Activated CD8-positive, alpha-beta memory T cell treated with anti-CD3 and anti-CD28 coated beads, Interleukin-2, amount 10 ng/mL, durations not matched to agents 7 days and 5 days (primary cell): ENCODE measurements around the gene GIPR. TPM values are rescaled to one million over a fixed set of nuclear protein-coding genes. Genes with fewer than 3 reads are reported as not detected.
"Not testable (repeated sequence)": the region's sequence is repeated elsewhere in the genome, so short reads cannot be mapped to it uniquely, and the experiment has no call there.

Source experiments
- ATAC-seq: fragments of 150-1000 bp; cut with Tn5 transposase; one replicate; pipeline ENCODE4 v1.10.0; 2021; ENCODE audit warnings: moderate library complexity
- CTCF ChIA-PET: fragments of 350-600 bp; sonication (Branson Sonifier 250); formaldehyde crosslinking; loops from one replicate; lab custom pipeline; 2021; ENCODE audit warnings: antibody characterized with exemption; lab: Charles Lee
- DNase-seq: peaks from one replicate; pipeline ENCODE4 v3.0.0-alpha.2; 2020
- H3K27ac Mint-ChIP-seq: one replicate; pipeline ENCODE4 v1.8.0; 2021; ENCODE audit warnings: mild to moderate bottlenecking, mixed read lengths
- H3K27me3 Mint-ChIP-seq: one replicate; pipeline ENCODE4 v1.8.0; 2021; ENCODE audit warnings: mixed read lengths
- H3K36me3 Mint-ChIP-seq: one replicate; pipeline ENCODE4 v1.8.0; 2021; ENCODE audit warnings: mild to moderate bottlenecking, mixed read lengths
- H3K4me1 Mint-ChIP-seq: one replicate; pipeline ENCODE4 v1.8.0; 2021; ENCODE audit warnings: mixed read lengths
- H3K4me3 Mint-ChIP-seq: one replicate; pipeline ENCODE4 v1.8.0; 2021; ENCODE audit warnings: mild to moderate bottlenecking, moderate library complexity, mixed read lengths
- H3K9me3 Mint-ChIP-seq: one replicate; pipeline ENCODE4 v1.8.0; 2022; ENCODE audit warnings: low read depth, mixed read lengths
- total RNA-seq, 2 experiments: library from RNA; stranded (reverse); gene quantifications; one replicate each; pipeline ENCODE4 v1.2.3, GENCODE V29; 2021

The GIPR gene, protein sequence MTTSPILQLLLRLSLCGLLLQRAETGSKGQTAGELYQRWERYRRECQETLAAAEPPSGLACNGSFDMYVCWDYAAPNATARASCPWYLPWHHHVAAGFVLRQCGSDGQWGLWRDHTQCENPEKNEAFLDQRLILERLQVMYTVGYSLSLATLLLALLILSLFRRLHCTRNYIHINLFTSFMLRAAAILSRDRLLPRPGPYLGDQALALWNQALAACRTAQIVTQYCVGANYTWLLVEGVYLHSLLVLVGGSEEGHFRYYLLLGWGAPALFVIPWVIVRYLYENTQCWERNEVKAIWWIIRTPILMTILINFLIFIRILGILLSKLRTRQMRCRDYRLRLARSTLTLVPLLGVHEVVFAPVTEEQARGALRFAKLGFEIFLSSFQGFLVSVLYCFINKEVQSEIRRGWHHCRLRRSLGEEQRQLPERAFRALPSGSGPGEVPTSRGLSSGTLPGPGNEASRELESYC
- total RNA-seq = 10 to 100 TPM; 12.1 to 14.7 TPM

DNA sequence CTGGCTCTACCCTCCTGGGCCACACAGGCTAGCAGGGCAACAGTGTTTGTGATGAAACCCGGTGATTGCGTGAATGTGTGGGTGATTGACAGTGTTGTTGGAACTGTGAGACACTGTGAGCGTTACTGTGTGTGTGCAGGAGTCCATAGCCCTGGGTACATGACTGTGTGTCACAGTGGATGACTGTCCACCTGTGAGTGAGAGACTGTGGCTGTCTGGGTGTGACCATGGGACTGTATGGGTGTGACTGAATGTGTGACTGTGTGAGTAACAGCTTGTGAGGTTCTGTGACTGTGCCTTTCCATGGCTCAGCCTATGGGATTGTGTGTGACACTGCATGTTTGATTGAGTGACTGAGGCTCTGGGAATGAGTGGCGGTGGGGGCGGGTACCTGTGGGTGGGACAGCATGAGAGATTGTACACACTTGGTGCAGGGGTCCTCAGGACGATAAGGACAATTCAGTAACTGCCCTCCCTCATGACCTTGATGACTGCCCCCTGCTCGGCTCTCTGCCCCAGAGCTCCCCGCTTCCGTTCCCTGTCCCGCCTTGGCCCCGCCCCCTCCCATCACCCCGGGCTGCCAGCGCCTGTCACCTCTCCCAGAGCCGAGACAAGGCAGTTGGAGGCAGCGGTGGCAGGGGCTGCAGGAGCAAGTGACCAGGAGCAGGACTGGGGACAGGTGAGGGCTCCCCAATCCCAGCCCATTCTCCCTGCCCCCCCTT lies at the start of gene GIPR:
TSS of gene GIPR (plus strand) at position 602 of the 722 bp plus-strand sequence. CDS start 1,300 bp downstream, outside the sequence.
- CTCF ChIA-PET = interaction anchor here (0.8 to 5.9 kb wide), 6 partner anchors 12 to 169 kb away, joined by 3 to 48 read pairs (median 4); partner anchors contain the start of genes DMWD and PPM1N
- H3K9me3 Mint-ChIP-seq = no peaks in the 10 kb centered on the region
- ATAC-seq = peak; percentile 75

DNA sequence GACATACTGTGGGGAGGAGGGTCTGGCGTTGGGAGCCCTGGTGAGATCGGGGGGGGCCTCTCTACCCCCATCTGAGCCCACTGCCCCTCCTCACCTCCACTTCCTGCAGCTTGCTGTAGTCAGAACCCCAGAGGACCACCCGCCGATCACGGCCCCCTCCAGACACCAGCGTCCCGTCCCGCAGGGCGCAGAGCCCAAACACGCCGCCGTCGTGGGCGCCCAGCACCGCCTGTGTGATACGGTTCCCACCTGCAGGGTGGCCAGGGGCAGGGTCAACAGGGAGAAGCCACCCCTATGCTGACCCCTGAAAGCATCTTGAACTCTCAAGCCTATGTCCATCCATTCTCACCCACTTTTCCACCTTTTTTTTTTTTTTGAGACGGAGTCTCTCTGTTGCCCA lies 46.6 kb upstream of the GIPR start:
- peaks cover 49% of the 10 kb centered on the region for H3K36me3 Mint-ChIP-seq
- no peaks in the 10 kb centered on the region for H3K27me3 Mint-ChIP-seq
- H3K9me3 Mint-ChIP-seq = no peaks in the 10 kb centered on the region
- H3K4me1 Mint-ChIP-seq = peaks cover 18% of the 10 kb centered on the region
- no peak overlapping the region for H3K27ac Mint-ChIP-seq
- DNase-seq = no peak
- CTCF ChIA-PET = interaction anchor here (0.9 kb wide), 1 partner anchor 9 kb away, joined by 3 read pairs; no protein-coding TSS in a partner anchor
- no peak for ATAC-seq
- no peak overlapping the region for H3K4me3 Mint-ChIP-seq

More for the DNA sequence above, at the start of gene GIPR:
- H3K36me3 Mint-ChIP-seq = no peaks in the 10 kb centered on the region
- peak within 1 kb of the TSS; percentile 75 for H3K27ac Mint-ChIP-seq
- peaks cover 33% of the 10 kb centered on the region for H3K4me1 Mint-ChIP-seq
- peak within 1 kb of the TSS; percentile 84 for H3K4me3 Mint-ChIP-seq
- DNase-seq = peak; percentile 88
- peaks cover 10% of the 10 kb centered on the region for H3K27me3 Mint-ChIP-seq

DNA sequence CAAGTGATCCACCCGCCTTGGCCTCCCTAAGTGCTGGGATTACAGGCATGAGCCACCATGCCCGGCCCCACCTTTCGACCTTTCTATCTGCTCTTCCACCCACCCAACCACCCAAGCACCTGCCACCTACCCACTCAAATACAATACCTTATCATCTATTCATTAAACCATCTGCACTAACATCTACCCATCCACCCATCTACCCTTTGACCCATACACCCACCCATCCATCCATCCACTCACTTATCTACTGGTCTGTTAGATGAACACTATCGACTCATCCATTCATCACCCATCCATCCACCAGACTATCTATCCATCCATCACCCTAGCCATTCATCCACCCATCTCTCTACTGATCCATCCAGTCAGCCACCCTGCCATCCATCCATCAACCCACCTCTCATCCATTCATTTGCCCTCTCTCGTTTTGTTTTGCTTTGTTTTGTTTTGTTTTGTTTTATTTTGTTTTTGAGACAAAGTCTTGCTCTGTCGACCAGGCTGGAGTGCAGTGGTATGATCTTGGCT lies 46.0 kb upstream of the GIPR start:
- no peak for ATAC-seq
- Mint-ChIP-seq H3K27me3 (no peaks in the 10 kb centered on the region), H3K9me3 (no peaks in the 10 kb centered on the region), H3K27ac (no peak overlapping the region), H3K36me3 (peaks cover 46% of the 10 kb centered on the region), H3K4me3 (no peak overlapping the region), H3K4me1 (peaks cover 15% of the 10 kb centered on the region)
- CTCF ChIA-PET = no interaction called here
- no peak for DNase-seq

DNA sequence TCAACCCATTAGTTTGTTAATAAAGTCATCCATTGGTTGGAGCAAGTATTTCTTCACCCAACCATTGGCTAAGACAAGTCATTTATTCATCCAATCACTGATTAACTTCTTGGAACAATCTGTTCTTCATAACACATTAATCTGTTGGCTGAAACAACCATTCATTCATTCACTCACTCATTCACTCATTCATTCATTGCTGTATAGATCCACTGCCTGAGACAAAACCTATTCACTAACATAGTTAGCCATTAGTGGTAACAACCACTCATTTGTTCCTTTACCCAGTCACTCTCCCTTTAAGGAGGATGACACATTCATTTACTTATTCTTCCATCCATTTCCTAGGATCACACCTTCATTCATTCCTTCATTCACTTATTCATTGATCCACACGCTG lies 44.0 kb upstream of the GIPR start:
- CTCF ChIA-PET = interaction anchor here (1.6 kb wide), 1 partner anchor 9 kb away, joined by 3 read pairs; no protein-coding TSS in a partner anchor
- Mint-ChIP-seq H3K27ac (no peak overlapping the region), H3K4me3 (no peak overlapping the region), H3K9me3 (no peaks in the 10 kb centered on the region), H3K36me3 (peaks cover 52% of the 10 kb centered on the region), H3K27me3 (no peaks in the 10 kb centered on the region), H3K4me1 (peaks cover 15% of the 10 kb centered on the region)
- no peak for ATAC-seq
- no peak for DNase-seq

DNA sequence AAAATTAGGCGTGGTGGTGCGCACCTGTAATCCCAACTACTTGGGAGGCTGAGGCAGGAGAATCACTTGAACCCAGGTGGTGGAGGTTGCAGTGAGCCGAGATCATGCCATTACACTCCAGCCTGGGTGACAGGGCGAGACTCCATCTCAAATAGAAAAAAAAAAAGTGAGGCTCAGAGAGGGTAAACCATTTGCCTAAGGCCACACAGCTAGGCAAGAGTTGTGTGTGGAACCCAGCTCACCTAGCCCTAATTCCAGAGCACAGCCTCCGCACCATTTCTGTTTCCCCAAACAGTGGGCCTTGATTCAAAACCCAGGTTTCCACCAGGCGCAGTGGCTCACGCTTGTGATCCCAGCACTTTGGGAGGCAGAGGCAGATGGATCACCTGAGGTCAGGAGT lies 39.8 kb upstream of the GIPR start:
- ATAC-seq, H3K4me3 Mint-ChIP-seq, H3K27me3 Mint-ChIP-seq, H3K27ac Mint-ChIP-seq, H3K9me3 Mint-ChIP-seq, DNase-seq: not testable (repeated sequence)
- CTCF ChIA-PET = interaction anchor here (1.3 to 2.0 kb wide), 2 partner anchors 13 to 14 kb away, joined by 4 to 6 read pairs; no protein-coding TSS in a partner anchor
- peaks cover 27% of the 10 kb centered on the region for H3K4me1 Mint-ChIP-seq
- H3K36me3 Mint-ChIP-seq = peaks cover 45% of the 10 kb centered on the region

DNA sequence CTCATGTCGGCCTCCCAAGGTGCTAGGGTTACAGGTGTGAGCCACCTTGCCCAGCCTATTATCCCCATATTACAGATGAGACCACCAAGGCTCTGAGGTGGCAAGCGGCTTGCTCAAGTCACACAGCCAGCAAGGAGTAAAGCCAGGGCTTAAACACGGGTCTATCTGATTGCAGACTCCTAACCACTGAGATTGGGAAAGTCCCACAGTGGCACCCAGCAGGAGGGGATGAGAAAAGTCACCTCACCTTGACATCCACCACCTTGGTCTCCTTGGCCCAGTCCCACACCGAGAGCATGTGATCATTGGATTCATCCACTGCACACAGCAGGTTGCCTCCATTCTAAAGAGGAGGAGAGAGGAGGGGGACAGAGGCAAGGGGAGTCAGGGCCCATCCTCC lies 38.3 kb upstream of the GIPR start:
- peaks cover 21% of the 10 kb centered on the region for H3K4me1 Mint-ChIP-seq
- DNase-seq (no peak), ATAC-seq (no peak)
- peak overlapping the region; percentile 36 for H3K27ac Mint-ChIP-seq
- CTCF ChIA-PET = interaction anchor here (1.0 kb wide), 1 partner anchor 144 kb away, joined by 3 read pairs; no protein-coding TSS in a partner anchor
- H3K4me3 Mint-ChIP-seq = no peak overlapping the region
- peaks cover 36% of the 10 kb centered on the region for H3K36me3 Mint-ChIP-seq
- no peaks in the 10 kb centered on the region for H3K27me3 Mint-ChIP-seq
- H3K9me3 Mint-ChIP-seq = no peaks in the 10 kb centered on the region

DNA sequence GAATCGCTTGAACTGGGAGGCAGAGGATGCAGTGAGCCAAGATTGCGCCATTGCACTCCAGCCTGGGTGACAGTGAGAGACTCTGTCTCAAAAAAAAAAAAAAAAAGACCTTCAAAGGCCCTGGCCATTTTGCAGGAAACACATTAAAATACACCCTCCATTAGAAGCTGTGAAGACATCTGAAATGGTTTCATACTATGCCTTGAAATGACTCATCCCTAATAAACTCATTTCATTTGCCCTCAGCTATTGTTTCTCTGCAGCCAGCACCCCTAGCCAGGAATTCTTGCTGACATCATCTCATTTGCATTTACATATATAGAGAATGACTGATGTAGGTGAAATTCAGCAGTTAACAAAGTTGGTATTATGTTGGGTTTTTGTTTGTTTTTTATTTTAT lies 37.6 kb upstream of the GIPR start:
- Mint-ChIP-seq H3K27me3 (no peaks in the 10 kb centered on the region), H3K4me3 (no peak overlapping the region), H3K9me3 (no peaks in the 10 kb centered on the region), H3K36me3 (peaks cover 30% of the 10 kb centered on the region), H3K4me1 (peaks cover 15% of the 10 kb centered on the region), H3K27ac (no peak overlapping the region)
- CTCF ChIA-PET = interaction anchor here (0.8 to 1.8 kb wide), 6 partner anchors 9 to 145 kb away, joined by 3 to 5 read pairs (median 3); no protein-coding TSS in a partner anchor
- no peak for ATAC-seq
- no peak for DNase-seq

DNA sequence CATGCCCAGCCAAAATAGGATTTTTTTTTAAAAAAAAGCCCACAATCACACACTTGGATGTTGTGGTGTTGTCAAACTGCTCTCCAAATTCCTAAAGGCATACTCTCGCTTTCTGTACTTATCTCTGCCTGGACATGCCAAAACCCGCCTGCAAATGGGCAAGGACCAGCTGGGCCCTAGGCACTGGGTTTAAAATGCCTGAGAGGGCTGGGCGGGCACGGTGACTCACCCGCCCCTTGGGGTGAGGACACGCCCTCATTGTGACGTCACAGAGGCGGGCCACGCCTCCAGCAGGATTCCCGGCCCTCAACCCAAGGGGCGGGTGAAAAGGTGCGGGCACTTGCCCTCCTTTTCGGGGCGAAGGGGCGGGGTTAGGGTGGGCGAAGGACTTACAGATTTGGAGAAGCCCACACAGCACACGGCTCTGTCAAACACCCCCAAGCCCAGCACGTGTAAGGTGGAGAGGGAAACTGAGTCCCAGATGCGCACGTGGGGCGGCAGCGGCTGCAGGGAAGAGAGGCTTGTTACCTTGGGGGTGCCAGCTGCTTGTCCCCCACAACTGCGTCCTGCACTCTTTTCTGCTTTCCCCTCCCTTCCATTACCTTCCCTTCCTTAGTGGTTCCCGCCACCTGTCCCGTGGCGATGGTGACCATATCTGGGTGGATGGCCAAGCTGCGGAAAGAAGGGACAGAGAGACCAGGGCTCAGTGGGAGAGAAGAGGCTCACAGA lies 35.4 kb upstream of the GIPR start:
- peak; percentile 58 for DNase-seq
- Mint-ChIP-seq H3K27me3 (no peaks in the 10 kb centered on the region), H3K4me1 (peaks cover 14% of the 10 kb centered on the region), H3K27ac (no peak overlapping the region), H3K9me3 (no peaks in the 10 kb centered on the region), H3K36me3 (peaks cover 21% of the 10 kb centered on the region), H3K4me3 (no peak overlapping the region)
- peak; percentile 42 for ATAC-seq
- CTCF ChIA-PET = interaction anchor here (1.0 kb wide), 1 partner anchor 9 kb away, joined by 4 read pairs; no protein-coding TSS in a partner anchor

DNA sequence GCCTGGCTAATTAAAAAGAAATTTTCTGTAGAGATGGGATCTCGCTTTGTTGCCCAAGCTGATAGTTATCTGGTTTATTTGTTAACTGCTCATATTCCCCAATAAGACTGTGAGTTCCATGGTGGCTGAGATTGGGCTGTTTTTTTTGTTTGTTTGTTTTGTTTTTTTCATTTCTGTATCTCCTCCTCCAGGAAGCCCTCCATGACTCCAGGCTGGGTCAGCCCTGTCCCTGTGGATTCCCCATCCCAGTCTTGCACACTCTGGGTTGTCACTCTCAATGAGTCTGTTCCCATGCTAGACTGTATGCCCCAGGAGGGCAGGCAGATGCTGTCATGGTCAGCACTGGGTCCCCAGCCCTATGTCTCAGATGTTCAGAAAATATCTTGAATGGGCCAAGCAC lies 31.7 kb upstream of the GIPR start:
- Mint-ChIP-seq H3K4me3 (no peak overlapping the region), H3K9me3 (no peaks in the 10 kb centered on the region), H3K4me1 (peaks cover 27% of the 10 kb centered on the region), H3K36me3 (peaks cover 13% of the 10 kb centered on the region), H3K27me3 (no peaks in the 10 kb centered on the region), H3K27ac (no peak overlapping the region)
- no peak for ATAC-seq
- CTCF ChIA-PET = no interaction called here
- no peak for DNase-seq

DNA sequence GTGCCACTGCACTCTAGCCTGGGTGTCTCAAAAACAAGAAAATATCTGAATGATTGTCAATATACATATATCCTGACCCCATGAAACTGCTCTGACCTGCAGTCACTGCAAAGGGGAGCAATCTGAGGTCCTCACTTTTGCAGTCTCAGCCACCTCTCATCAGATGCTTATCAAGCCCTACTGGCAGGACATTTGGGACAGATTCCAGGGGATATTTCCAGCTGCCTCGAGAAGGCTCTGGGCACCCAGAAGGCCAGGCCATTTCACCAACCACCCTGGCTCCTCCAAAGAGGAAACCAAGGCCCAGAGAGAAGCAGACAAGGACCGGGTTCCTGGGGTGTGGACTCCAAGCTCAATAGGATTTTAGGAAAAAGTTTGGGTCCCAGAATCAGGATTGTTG lies 31.1 kb upstream of the GIPR start:
- H3K27me3 Mint-ChIP-seq = no peaks in the 10 kb centered on the region
- no peak for ATAC-seq
- CTCF ChIA-PET = interaction anchor here (0.7 to 1.5 kb wide), 6 partner anchors 13 to 198 kb away, joined by 3 to 4 read pairs (median 3); no protein-coding TSS in a partner anchor
- H3K36me3 Mint-ChIP-seq = peaks cover 13% of the 10 kb centered on the region
- H3K27ac Mint-ChIP-seq = no peak overlapping the region
- no peak overlapping the region for H3K4me3 Mint-ChIP-seq
- no peak for DNase-seq
- H3K9me3 Mint-ChIP-seq = no peaks in the 10 kb centered on the region
- H3K4me1 Mint-ChIP-seq = peaks cover 32% of the 10 kb centered on the region

DNA sequence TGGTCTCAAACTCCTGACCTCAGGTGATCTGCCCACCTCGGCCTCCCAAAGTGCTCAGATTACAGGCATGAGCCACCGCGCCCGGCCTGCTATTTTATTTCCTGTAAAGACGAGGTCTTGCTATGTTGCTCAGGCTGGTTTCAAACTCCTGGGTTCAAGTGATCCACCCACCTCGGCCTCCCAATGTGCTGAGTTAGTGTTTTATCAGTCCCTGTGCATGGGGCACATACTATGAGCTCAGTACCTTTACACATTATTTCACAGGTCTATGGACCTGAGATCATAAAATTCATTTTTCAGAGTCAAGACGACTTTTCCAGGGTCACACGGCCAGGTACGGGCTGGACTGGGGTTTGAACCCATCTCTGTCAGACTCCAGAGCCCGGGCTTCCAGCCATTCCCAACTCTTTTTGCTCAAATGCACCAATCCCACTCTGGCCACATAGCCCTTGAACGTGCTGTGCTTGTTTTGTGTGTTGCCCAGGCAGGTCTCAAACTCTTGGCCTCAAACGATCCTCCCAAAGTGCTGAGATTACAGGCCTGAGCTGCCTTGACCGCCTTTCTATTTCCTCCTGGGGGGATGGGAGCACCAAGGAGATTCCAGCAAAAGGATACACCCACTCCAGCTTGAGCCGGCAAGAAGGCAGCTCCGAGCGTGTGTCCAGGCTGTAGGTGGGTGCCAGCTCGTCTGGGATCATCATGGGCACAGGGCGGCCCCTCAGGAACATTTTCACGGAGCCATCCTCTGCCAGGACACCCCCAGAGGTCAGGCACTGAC lies 29.9 kb upstream of the GIPR start:
- Mint-ChIP-seq H3K36me3 (peaks cover 9% of the 10 kb centered on the region), H3K4me1 (peaks cover 36% of the 10 kb centered on the region), H3K27me3 (no peaks in the 10 kb centered on the region), H3K4me3 (peak overlapping the region; percentile 98), H3K27ac (no peak overlapping the region), H3K9me3 (no peaks in the 10 kb centered on the region)
- no peak for ATAC-seq
- CTCF ChIA-PET = interaction anchor here (0.6 to 2.2 kb wide), 15 partner anchors 12 to 199 kb away, joined by 3 to 10 read pairs (median 3); partner anchors contain the start of gene QPCTL
- no peak for DNase-seq
